Ishikawa (cell line): ENCODE measurements around the gene RUFY2.

Experiments
- CEBPB ChIP-seq: IDR thresholded peaks from 2 replicates; pipeline ENCODE4 v1.6.1; 2012
- CREB1 ChIP-seq: IDR thresholded peaks from 2 replicates; pipeline ENCODE4 v1.6.1; 2012; ENCODE audit warnings: low read depth
- EGR1 ChIP-seq: IDR thresholded peaks from 2 replicates; pipeline ENCODE4 v1.6.1; 2012
- EP300 ChIP-seq: IDR thresholded peaks from 2 replicates; pipeline ENCODE4 v1.6.1; 2012; ENCODE audit warnings: borderline replicate concordance
- FOXM1 ChIP-seq: IDR thresholded peaks from 2 replicates; pipeline ENCODE4 v1.6.1; 2012; ENCODE audit warnings: low read depth, borderline replicate concordance
- MAX ChIP-seq: IDR thresholded peaks from 2 replicates; pipeline ENCODE4 v1.6.1; 2012
- NFIC ChIP-seq: IDR thresholded peaks from 2 replicates; pipeline ENCODE4 v1.6.1; 2012
- RAD21 ChIP-seq: IDR thresholded peaks from 2 replicates; pipeline ENCODE4 v1.6.1; 2012; ENCODE audit warnings: low read depth
- REST ChIP-seq: IDR thresholded peaks from 2 replicates; pipeline ENCODE4 v1.6.1; 2012; ENCODE audit warnings: low read depth, mild to moderate bottlenecking
- TAF1 ChIP-seq: IDR thresholded peaks from 2 replicates; pipeline ENCODE4 v1.6.1; 2012; ENCODE audit warnings: low read depth, mild to moderate bottlenecking
- TCF12 ChIP-seq: IDR thresholded peaks from 2 replicates; pipeline ENCODE4 v1.6.1; 2012; ENCODE audit warnings: low read depth
- TEAD4 ChIP-seq: IDR thresholded peaks from 2 replicates; pipeline ENCODE4 v1.6.1; 2012
- USF1 ChIP-seq: IDR thresholded peaks from 2 replicates; pipeline ENCODE4 v1.6.1; 2012
- YY1 ChIP-seq: IDR thresholded peaks from 2 replicates; pipeline ENCODE4 v1.6.1; 2012; ENCODE audit warnings: low read depth
- ZBTB7A ChIP-seq: IDR thresholded peaks from 2 replicates; pipeline ENCODE4 v1.6.1; 2012; ENCODE audit warnings: low read depth

RUFY2 gene

DNA sequence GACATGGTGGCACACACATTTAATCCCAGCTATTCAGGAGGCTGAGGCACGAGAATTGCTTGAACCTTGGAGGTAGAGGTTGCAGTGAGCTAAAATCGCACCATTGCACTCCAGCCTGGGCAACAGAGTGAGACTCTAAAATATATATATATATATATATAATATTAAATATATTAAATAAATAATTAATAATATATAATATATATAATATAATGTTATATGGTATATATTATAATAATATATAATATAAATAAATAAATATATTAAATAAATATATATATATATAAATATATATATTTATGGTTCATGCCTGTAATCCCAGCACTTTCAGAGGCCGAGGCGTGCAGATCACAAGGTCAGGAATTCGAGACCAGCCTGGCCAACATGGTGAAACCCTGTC, 40.5 kb downstream of the RUFY2 start:
- TF ChIP-seq NFIC = no peak
- no peak for TF ChIP-seq REST
- TF ChIP-seq TCF12 = no peak
- TF ChIP-seq EGR1 = no peak
- TF ChIP-seq CEBPB = no peak
- no peak for TF ChIP-seq YY1
- no peak for TF ChIP-seq ZBTB7A
- TF ChIP-seq USF1 = no peak
- TF ChIP-seq TAF1 = no peak
- TF ChIP-seq CREB1 = no peak
- TF ChIP-seq EP300 = no peak
- no peak for TF ChIP-seq MAX
- TF ChIP-seq RAD21 = no peak
- no peak for TF ChIP-seq TEAD4

- TF ChIP-seq EP300 (no peak), CEBPB (no peak), REST (no peak), RAD21 (no peak), ZBTB7A (no peak), TCF12 (no peak), MAX (no peak), FOXM1 (no peak), TEAD4 (no peak), NFIC (no peak), YY1 (no peak), EGR1 (no peak), USF1 (no peak)
These were observed 41.5 kb downstream of the RUFY2 start for GRCh38 chr10:68365611-68366010.

GRCh38 chr10:68364101-68364886, 42.8 kb downstream of the RUFY2 start:
- TF ChIP-seq TCF12 (no peak), NFIC (no peak), ZBTB7A (no peak), EGR1 (no peak), REST (no peak), RAD21 (no peak), TEAD4 (no peak), FOXM1 (no peak), MAX (no peak), TAF1 (no peak), USF1 (no peak), CEBPB (no peak), YY1 (no peak), EP300 (no peak), CREB1 (no peak)
